GM19238 (cell line): ENCODE measurements around the gene GLG1.

Experiments used
- DNase-seq: peaks from one replicate; pipeline ENCODE4 v3.0.0; 2011; ENCODE audit warnings: low spot score; ENCODE audit not compliant: insufficient read length

The GLG1 gene

DNA sequence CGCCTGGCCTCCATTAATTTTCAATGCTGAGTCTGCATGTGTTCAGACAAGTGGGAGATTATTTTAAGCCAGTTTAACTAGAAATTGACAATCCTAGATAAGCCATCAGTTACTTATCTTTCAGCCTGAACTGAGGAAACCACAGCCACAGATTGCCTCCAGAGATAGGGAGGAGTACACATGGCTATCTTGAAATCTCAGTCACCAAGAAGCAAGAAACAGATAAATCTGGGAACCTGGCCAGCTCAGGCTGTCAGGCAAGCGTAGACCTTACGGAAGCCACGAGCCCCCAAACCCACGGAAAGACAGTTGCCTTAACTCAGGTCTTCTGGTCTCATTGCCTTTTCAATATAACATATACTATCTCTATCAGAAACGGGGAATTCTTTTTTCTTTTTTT is 2.0 kb upstream of the GLG1 start:
- DNase-seq, result no peak

DNA sequence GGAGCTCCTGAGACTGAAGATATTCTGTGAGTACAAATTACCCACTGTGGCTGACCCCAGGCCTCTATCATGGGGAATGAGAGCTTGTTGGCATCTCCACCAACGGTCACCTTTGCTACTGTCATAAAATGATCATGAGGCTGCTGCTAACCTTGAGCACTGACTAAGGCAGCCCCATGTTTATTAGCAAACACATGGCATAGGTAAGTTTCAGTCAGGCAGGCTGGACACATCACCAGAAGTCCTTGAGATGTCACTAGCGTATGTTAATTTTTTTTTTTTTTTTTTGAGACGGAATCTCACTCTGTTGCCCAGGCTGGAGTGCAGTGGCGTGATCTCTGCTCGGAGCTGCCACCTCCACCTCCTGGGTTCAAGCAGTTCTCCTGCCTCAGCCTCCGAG is 1.5 kb upstream of the GLG1 start:
- DNase-seq, result no peak

DNA sequence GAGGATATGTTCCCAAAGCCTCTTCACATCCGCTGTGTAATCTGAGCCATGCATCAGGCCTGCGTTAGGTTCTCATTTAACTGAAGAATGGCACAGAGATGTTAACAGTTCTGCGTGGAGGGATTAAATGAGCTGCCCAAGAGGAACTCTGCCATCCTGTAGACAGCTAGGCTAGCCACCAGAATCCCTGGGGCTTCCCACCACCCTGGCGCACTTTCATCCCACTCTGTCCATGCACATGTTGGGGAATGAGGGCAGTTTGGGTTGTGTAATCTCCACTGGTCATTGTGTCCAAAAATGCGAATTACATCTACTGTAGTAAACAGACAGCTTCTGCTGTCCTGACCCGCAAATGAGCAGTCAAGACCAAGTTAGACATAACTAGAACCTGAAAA is 1.0 kb upstream of the GLG1 start:
- DNase-seq, result no peak

DNA sequence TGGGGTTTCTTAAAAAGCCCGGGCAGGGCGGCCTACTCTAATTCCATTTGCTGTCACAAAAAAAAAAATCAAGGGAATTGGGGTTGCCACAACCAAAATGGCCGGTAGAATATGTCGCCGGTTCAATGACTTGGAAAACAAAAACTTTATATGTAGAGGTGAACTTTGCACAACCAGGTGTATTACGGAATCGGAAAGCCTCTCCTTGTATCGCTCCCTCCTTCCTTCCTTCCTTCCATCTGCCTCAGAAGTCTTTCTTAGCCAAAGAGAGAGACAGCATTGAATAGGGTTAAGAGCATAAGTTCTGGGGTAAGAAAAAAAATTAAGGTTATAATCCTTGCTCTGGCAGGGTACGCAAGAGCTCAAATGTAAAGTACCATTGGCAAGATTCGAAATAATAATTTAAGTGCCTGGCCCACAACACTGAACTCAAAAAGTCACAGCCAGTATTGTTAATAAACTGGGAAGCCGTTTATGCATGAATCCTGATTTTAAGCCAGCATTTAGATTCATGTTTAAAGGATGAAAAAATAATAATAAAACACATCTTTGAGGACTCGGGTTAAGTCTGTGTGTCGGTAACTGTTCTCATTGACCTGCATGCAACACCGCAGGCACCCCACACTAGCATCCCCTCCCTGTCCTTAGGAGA is 522 bp upstream of the GLG1 start:
- no peak for DNase-seq

DNA sequence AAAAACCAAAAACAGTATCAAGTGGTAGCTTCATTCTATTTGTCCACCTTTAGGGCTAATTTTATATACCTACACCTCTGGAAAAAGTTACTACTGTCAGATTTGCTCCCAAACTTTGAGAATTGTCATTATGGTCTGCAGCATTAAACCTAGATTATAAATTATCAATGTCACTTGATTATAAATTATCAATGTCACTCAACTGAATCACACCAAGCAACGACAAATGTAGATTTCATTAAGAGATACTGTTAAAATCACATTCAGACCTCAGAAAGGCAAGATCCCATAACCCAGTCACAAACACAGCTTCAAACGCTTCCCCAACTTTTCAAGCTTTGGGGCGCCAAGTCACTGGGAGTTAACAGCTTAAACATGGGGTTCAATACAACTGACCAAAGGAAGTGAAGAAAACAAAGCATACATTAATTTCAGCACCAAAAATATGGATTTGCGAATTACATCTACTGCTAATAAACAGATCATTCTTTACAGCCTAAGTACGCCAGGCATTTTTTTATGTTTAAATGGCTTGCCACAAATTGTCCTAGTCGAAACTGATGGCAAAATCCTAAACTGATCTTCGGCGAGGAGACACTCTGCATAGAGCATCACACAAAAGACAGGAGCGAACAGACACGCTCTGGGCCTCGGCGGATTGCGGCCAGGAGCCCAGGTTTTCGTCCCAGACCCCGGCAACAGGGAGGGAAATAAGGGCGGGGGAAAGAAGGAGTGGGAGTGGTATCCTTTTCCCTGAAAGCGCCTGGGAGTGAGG is 981 bp downstream of the GLG1 start:
- DNase-seq, result no peak

DNA sequence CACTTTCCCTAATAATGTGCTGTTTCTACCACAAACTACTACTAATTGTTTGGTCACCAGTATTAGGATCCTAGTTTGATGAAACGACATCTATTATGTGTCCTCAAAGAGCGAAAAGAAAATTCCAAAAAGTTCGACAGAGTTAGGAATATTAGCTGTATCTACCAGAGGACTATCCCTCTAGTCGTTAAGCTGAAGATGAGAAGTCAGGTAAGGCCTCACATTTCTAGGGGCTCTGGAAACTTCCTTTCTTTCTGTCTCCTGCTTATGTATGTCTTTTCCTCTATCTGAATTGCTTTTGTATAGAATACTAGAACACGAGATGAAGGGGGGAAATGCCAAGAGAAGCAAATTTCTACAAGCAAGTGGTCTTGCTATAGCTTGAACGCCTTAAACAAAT is 1.6 kb downstream of the GLG1 start:
- DNase-seq, result no peak

DNA sequence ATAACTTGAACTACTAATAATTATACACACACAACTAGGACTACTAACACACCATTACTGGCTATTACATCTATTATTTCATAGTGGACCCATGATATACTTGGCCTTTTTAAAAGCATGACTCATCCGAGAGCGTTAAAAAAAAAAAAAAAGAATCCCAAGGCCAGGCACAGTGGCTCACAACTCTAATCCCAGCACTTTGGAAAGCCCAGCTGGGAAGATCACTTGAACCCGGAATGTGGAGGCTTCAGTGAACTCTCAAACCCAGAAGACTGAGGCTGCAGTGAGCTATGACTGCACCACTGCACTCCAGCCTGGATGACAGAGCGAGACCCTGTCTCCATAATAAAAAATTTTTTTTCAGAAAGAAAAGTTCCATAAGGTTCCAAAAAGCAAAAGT is 3.1 kb downstream of the GLG1 start:
- DNase-seq, result no peak

DNA sequence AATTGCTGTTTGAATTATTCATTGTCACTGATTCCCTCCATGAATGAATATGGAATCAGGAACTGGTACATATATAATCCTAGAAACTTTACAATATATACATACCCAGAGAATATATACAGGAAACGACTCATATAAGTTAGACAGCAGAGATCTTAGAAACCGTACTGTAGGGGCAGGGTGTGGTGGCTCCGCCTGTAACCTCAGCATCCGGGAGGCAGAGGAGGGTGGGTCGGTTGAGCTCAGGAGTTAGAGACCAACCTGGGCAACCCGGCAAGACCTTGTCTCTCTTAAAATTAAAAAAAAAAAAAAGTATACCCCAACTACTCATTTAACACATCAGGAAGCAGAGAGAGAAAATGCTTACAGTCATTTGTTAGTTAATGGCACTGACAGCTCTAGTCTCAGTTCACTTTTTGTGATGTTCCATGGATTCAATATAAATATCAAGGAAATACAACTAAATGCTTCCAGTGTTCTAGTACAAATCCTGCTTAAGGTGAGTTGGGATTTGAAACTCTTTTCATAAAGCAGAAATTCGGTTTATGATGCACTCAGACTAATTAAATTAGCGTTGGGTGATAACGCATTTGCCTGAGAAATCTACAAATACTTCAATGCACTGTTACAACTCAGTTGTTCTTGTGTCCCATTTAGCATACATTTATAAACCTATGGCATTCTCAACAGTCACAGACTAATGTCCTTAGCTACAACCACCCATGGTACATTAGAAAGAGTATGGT is 5.6 kb downstream of the GLG1 start:
- DNase-seq, result no peak

DNA sequence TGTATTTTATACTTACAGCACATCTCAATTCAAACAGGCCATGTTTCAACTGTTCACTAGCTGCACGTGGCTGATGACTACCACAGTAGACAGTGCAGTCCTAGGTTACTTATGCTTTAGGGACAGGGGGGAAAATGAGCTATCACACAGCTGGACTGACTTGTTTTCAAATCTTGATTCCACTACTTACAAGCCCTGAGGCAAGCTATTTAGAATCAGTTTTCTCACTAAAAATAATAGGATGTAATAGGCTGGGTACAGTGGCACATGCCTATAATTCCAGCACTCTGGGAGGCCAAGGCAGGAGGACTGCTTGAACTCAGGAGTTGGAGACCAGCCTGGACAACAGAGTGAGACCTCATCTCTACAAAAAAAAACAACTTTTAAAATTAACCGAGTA is 10.3 kb downstream of the GLG1 start:
- DNase-seq, result no peak

DNA sequence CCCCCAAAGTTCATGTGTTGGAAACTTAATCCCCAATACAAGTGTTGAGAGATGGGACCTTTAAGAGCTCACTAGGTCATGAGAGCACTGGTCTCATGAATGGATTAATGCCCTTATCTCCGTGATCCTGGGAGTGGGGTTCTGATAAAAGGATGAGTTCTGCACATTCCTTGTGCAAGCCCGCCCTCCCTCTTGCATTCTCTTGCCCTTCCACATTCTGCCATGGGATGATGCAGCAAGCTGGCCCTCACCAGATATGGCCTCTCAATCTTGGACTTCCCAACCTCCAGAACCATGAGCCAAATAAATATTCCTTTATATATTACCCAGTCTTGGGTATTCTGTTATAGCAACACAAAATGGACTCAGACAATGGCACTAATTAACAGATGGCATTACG is 14.1 kb downstream of the GLG1 start:
- no peak for DNase-seq

DNA sequence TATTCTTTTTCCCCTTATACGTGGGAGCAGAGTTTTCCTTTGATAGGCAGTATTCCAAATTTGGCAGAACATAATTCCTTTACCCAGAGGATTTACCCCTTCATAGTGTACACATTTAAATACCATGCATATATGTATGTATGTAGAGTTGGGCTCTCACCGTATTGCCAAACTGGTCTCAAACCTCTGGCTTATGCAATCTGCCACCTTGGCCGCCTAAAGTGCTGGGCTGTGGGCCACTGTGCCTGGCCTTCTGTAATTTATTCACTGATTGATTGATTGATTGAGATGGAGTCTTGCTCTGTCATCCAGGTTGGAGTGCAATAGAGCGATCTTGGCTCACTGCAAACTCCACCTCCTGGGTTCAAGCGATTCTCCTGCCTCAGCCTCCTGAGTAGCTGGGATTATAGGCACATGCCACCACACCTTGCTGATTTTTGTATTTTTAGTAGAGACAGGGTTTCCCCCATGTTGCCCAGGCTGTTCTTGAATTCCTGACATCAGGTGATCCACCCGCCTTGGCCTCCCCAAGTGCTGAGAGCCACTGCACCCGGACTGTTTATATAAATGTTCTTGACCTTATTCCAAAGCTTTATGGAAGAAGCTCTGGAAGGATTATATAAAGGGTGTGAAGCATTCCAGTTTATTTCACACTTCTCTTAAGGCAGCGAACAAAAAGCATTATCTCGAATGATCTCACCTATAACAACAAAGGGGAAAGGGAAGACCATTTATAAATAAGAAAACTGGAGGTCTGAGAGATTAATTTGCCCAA is 14.9 kb downstream of the GLG1 start:
- no peak for DNase-seq

DNA sequence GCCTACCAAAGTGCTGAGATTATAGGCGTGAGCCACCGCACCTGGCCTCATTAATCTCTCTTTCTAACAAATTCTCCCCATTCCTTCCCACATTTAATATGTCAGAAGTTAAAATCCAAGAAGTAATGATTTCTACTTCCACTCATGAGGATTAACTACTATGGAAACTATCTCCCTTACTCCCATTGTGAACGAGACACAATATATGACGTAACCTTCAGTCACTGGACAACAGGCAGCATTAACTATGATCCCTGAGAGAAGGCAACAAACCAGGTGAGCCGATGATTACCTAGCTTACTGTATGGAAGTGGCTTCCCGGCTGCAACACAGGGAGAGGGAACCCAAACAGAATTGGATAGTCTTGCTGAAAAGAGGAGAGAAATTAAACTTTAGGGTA is 20.0 kb downstream of the GLG1 start:
- no peak for DNase-seq

DNA sequence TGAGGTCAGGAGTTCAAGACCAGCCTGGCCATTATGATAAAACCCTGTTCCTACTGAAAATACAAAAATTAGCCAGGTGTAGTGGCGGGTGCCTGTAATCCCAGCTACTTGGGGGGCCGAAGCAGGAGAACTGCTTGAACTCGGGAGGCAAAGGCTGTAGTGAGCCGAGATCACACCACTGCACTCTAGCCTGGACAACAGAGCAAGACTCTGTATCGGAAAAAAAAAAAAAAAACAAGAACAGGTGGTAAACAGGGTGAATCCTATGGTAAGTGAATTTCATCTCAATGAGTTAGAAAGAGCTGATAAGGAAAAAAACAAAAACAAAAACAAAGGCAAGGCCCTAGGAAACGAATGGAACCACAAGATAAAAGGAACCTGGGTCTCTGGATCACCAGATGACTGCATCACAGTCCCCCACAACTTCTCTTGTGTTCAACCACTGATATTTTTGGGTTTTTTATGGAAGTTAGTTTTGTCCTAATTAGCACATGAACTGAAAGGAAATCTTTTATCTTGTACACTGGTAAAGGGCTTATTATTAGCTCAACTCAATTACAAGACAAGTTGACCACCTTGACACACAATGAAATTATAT is 21.0 kb downstream of the GLG1 start:
- no peak for DNase-seq

DNA sequence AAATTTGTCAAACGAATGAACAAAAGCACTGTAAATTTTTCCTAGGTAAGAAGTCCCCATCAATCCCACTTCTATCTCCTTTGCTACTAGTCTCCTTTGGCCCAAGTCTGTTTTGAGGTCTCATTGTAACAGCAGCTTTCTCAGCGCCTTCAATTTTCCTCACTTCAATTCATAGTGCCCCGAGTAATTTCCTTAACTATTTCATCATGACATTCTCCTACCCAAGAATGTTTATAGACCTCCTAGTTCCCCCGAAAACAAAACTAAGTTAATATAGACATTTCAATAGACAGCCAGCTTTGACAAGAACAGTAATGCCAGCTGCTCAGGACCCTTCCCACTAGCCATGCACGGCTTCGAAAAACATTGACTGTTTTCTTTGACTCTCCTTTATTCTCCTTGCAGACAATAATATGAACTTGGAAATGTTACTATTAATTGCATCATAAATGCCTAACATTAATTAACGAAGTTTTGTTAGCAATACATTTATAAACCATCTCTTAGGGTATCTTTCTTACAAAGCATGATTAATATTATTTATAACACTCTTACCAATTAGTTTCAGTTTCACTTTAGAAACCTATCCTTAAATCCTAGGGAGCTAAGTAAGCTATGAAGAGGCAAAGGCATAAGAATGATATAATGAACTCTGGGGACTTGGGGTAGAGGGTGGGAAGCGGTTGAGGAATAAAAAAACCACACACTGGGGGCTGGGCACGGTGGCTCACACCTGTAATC is 22.8 kb downstream of the GLG1 start:
- no peak for DNase-seq

DNA sequence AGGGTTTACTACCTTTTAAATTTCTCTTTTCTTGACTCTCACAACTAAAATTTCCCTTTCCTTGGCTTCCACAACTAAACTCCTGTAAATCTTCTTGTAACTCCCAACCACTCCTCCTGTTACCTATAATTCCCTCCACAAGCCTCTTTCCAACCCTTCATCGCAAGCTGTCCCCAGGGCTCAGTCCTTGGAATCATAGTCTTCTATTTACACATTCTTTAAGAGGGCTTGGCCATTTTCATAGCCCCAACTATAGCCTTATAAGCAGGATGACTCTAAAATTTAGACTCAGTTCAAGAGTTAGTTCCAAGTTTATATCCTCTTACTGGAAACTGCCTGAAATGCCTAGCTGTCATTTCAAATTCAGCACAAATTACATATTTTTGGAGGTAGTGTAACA is 23.9 kb downstream of the GLG1 start:
- no peak for DNase-seq

DNA sequence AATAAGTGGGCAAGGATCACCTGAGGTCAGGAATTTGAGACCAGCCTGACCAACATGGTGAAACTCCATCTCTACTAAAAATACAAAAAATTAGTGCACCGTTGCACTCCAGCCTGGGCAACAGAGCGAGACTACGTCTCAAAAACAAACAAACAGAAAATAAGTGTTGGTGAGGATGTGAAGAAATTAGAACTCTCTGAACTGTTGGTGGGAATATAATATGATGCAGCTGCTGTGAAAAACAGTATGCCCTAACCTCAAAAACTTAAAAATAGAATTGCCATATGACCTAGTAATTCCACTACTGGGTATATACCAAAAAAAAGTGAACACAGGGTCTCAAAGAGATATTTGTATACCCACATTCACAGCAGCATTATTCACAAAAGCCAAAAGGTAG is 26.1 kb downstream of the GLG1 start:
- DNase-seq, result no peak

DNA sequence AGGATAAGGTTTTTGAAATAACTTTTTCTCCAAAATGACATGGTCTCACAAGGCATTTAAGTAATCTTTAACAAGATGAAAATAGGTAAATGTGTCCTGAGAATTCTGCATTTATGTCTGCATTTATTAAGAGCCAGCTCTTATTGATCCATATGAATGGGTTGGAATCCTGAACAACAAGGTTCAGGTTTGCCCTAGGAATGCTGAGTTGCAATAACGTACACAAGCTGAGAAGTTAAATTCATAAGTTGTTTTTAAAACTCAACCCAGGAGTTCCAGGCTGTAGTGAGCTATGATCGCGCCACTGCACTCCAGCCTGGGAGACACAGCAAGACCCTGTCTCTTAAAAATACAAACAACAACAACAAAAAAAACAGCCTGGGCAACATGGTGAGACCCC is 28.1 kb downstream of the GLG1 start:
- DNase-seq, result no peak

DNA sequence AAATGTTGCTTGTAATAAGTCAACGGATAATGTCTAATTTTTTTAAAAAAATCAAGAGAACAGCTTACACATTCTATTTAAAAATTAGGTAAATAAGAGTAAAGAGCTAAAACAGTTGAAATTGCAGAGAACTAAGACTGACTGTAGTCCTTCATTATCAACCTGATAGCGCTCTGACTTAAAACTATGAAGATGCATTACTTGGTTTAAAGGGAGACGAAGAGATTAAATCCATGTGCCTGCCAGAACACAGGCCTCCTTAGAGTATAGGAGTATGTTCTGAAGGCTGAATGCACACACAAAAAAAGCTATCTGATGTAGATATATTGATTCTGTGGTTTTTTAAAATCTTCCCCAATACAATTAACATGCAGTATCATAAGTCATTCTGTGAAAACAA is 28.5 kb downstream of the GLG1 start:
- DNase-seq, result no peak

DNA sequence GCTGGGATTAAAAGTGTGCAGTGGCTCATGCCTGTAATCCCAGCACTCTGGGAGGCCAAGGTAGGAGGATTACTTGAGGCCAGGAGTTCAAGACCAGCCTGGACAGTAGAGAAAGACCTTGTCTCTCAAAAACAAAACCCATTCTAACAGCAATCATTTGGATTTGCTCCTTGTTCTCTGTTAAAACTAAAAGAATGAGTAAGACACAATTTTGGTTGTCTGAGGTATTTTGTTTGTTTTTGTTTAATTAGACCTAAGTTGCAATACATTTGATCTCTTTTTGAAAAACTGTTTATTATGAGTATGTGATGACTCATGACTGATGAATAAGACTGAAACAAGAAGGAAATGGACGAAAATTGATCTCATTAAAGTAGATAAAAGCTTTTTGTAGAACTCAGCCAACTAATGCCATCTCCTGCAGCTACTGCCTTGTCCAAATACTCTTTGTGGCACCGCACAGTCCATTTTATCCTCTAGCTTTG is 29.0 kb downstream of the GLG1 start:
- DNase-seq, result no peak

DNA sequence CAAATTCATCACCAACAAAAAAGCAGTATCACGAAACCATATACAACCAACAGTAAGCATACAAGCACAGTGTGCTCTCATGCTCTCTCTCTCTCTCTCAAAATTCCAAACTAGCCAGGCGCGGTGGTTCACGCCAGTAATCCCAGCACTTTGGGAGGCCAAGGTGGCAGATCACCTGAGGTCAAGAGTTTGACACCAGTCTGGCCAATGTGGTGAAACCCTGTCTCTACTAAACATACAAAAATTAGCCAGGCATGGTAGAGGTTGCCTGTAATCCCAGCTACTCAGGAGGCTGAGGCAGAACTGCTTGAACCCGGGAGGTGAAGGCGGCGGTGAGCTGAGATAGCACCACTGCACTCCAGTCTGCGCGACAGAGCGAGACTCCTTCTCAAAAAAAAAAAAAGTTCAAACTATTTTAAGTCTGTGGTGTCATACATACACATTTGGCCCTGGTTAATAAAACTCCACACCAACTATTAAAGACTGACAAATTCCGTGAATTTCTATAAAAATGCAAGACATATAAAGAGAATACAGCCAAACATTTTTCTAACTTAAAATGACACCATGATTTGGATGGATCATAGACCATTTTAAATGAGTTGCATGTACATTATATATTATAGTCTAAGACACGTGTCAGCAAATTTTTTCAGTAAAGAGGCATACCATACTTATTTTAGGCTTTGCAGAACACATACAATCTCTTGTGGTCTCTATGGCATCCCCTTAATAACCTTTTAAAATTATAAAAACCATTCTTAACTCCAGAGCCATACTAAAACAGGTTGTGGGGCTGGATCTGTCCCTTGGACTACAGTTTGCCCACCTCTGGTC is 30.9 kb downstream of the GLG1 start:
- DNase-seq, result no peak
